OCI-M2 (cell line): Measurements from ENCODE around the gene ARHGEF12.

Experiments used
- DNase-seq: peaks from one replicate; lab custom pipeline; 2025; ENCODE audit not compliant: unreplicated experiment; lab: John Stamatoyannopoulos, UW

Gene ARHGEF12

DNA sequence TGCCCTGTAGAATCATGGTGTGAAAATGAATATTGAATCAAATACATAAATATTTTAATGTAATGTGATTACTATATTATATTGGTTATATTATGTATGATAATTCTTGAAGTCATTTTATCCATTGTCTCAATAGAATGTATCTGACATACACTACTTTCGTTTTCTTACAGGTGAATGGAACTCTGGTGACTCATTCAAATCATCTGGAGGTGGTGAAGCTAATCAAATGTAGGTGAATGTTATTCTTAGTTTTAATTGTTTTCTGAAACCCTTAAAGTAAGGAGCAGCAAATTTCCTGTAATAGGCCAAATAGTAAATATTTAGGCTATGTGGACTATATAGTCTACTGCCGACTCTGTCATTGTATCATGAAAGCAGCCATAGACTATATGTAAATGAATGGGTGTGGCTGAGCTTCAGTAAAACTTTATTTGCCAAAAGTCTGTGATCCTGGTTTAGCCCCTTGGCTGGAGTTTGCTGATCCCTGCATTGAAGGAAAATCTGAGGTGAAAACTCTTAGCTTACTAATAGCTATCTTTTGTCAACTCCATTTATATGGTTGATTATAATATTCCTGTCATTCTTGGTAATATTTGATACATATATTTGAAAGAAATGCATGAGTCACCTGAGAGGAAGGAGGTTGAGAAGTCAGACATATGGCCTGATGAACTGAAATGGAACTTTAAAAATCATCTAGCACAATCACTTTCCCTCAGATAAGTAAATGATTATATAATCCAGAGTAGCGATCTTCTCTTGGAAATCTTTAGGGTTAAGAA lies 88.2 kb downstream of the ARHGEF12 start:
- no peak for DNase-seq

DNA sequence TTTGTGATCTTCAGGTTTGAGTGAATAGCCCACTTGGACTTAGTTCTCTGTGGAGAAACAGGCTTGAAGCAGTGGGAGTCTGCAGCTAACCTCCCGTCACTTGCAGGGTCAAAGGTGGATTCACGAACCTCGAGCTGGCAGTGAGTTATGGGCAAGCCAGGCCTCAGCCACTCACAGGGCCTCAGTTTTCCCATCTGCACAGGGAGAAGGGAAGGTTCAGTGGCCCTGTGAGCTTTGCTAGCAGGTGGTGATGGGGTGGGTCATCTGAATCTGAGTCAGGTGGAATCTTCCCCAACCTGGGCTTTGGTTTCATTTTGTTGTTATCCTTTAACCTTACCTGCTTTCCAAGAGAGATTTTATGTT lies 88.7 kb downstream of the ARHGEF12 start:
- DNase-seq: no peak

GRCh38 chr11:120425527-120425926 lies 89.3 kb downstream of the ARHGEF12 start:
- no peak for DNase-seq

DNA sequence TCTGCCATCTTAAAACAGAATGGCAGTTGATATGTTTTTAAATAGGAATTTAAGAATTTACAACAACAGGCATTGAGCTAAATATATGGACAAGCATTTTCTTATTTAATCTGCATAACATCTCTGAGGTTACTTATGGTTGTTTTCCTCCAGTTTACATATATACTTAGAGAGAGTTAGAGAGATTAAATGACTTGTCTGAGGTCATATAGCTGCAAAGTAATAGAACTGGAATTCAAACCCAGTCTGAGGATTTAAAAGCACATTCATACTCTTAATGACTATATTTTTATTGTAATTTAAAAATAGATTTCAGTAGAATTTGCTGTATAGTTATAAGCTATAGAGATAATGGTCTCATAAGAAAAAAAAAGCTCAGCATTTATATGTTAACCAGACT lies 93.9 kb downstream of the ARHGEF12 start:
- DNase-seq: no peak

- no peak for DNase-seq
Measured at GRCh38 chr11:120431633-120432032, 95.4 kb downstream of the ARHGEF12 start.

GRCh38 chr11:120432056-120433018 lies 96.1 kb downstream of the ARHGEF12 start:
- DNase-seq: no peak

GRCh38 chr11:120441592-120441991 lies 105.4 kb downstream of the ARHGEF12 start:
- no peak for DNase-seq

DNA sequence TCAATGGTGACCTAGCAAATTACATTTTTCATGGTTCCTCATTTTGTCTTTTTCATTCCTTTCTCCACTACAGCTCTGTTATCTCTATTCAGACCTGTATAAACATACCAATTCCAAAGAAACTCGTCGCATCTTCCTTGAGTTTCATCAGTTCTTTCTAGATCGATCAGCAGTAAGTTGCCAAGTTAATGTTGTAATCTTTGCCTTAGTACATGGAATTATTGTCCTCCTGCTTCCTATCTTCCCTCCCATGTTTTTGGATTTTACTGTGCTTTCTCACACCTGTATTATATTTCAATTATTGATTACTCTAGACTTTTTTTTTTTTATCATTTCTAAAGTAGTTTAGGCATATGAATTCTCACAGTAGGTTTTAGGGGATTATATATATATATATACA lies 105.8 kb downstream of the ARHGEF12 start:
- no peak for DNase-seq

DNA sequence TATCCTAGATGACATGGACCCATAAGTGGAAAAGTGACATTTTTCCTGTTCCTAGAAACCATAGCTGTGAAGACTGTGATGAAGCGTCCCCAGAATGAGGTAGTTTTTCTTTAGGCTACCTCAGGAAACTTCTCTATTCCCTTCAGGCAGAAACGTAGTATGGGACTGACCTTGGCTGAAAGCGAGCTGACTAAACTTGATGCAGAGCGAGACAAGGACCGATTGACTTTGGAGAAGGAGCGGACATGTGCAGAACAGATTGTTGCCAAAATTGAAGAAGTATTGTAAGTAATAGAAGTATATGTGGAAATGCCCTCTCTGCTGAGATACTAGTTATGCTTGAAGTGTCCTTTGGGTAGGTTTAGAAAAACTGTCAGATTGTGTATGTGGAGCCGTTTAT lies 110.6 kb downstream of the ARHGEF12 start:
- DNase-seq: no peak

GRCh38 chr11:120448240-120448639 lies 112.0 kb downstream of the ARHGEF12 start:
- no peak for DNase-seq

DNA sequence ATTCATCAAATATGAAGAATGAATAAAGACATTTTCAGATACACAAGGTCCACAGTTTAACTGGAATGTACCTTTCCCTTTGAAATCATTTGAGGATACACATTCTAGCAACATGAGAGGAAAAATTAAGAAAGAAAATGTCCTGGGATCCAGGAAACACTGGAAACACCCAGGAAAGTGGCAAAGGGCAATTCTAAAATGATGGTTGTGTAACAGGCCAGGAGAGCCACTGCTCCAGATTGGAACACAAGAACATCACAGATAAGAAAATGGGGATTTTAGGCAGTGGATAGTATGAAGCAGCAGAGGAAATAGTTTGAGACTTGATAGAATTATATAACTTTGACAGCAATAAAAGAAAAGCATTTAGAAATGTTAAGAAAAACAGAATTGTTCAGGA lies 119.3 kb downstream of the ARHGEF12 start:
- DNase-seq: no peak

GRCh38 chr11:120457996-120458395 lies 121.8 kb downstream of the ARHGEF12 start:
- DNase-seq: no peak

DNA sequence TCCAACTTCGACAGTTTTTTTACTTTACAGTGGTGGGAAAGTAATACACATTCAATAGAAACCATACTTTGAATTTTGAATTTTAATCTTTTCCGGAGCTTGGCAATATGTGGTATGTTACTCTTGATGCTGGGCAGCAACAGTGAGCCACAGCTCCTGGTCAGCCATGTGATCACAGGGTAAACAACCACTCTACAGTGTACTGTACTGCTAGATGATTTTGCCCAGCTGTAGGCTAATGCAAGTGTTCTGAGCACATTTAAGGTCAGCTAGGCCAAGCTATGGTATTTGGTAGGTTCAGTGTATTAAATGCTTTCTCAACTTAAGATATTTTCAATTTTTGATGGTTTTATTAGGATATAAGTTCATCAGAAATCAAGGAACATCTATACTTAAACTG lies 126.6 kb downstream of the ARHGEF12 start:
- DNase-seq: no peak

- DNase-seq: no peak
Measured at GRCh38 chr11:120465921-120466534, 129.8 kb downstream of the ARHGEF12 start.

- no peak for DNase-seq
Measured at GRCh38 chr11:120467627-120468026, 131.4 kb downstream of the ARHGEF12 start.

DNA sequence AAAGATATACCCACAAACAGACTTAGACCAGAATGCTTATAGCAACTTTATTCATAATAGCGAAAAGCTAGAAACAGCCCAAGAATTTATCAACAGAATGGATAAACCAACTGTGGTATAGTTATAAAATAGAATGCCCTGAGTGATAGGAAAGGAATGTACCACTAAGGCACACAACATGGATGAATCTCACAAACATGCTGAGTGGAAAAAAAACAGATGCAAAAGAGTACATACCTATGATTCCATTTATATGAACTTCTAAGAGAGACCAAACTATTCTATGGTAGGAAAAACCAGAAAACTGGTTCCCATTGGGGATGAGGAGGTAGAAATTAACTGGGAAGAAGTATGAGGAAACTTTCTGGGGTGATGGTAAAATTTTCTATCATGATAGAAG lies 134.9 kb downstream of the ARHGEF12 start:
- DNase-seq: no peak

DNA sequence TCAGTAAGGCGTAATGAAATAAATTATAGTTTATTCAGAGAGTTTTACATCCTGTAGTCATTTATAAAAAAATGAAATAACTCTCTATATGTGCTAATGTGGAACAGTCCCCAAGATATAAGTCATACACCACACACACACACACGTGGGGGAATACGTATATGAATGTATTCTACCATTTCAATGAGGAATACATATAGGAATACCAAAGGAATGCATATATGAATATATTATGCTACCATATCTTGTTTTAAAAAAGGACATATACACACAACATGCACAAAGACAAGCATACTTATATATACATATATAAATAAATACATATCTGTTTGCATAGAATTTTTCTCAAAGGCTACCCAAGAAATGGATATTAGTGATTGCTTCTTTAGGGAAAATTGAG lies 135.8 kb downstream of the ARHGEF12 start:
- no peak for DNase-seq

DNA sequence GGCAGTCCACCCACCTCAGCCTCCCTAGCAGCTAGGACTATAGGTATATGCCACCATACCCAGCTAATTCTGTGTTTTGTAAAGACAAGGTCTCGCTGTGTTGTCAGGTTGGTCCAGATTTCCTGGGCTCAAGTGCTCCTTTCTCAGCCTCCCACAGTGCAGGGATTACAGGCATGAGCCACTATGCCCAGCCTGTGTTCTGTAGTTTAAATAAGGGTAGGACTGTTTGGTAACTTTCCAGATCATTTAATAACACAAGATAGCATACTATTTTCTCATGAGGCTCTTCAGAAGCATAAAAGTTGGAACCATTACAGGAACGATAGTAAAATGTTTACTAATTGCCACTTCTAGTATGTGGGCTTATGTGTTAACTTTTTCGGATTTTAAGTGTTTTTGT lies 137.3 kb downstream of the ARHGEF12 start:
- no peak for DNase-seq

- no peak for DNase-seq
Measured at GRCh38 chr11:120482149-120482548, 145.9 kb downstream of the ARHGEF12 start.

DNA sequence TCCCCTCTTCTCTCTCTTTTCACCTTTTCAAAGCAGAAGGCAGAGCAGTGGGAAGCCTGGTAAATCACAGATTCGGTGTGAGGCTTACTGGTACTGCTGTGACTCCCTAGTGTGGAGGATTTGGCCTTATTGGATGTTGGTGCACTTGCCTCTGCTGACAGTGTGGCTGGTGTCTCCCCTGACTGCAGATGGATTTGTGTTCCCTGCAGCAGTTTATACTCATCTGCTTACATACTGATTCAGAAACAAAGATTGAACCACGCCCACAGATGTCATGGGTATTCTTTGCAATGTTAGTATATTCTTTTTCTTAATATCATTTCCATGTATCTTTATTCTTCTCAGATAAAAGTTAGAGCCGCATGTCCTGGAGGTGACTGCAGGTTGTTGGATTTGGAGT lies 148.5 kb downstream of the ARHGEF12 start:
- DNase-seq: no peak

GRCh38 chr11:120486138-120486537 lies 149.9 kb downstream of the ARHGEF12 start:
- DNase-seq: no peak

DNA sequence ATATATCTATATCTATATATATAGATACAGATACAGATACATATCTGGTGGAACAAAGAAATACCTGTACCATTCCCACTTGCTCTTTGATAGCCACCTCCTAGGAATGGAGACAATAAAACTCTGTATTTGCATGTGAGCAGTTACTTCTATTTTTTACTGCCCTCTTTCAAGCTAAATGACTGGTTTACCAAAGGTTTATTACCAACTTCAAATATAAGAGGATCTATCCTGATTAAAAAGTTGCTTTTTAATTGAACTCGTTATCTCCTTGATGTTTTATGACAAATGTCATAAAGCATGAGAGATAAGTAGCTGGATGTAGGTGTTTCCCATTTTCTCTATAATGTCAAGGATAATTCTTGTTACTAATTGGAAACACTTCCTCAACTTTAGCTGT lies 153.6 kb downstream of the ARHGEF12 start:
- DNase-seq: no peak
